ENCODE data around the gene SMCHD1. TPM values are rescaled to one million over a fixed set of nuclear protein-coding genes. Genes with fewer than 3 reads are reported as not detected.

SMCHD1 gene
- total RNA-seq, result 26.2 and 32.3 TPM in 2 replicates

DNA sequence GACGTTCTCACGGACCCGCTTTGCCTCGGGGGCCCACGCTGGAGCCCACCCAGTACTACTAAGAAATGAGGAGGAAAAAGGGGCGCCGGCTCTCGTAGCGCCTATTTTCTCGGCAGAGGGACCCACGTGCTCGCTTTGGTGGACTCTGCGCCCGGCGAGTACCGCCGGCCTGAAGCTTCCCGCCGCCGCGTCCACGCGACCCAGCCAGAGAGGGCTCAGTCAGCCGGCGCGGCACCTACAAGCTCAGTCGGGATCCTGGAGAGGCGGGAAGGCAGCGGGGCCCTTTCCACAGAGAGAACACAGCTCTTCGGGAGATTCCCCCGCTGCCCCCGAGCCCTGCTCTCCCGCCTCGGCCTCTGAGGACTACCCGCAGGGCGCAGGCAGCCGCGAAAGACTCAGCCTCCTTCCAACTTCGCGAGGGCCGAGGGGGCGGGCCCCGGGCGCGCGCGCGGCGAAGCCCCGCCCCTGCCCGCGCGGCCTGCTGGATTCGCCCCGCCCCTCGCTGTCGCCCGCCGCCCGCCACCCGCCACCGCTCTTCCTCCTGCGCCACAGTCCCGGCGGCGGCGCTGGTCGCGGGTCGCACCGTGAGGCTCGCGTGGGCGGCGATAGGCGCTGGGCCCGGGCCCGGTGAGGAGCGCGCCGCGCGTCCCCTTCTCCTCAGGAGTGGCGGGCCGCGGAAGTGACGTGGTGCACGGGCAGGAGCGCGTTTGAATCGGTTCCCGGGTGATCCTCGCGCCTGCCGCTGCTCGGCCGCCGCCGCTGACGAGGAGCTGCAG, at the start of gene SMCHD1:
Gene SMCHD1, plus strand, starts transcription at position 549 of the 776 bp plus-strand sequence. CDS start 350 bp downstream, outside the sequence.

GRCh38 chr18:2846636-2847316, 191.2 kb downstream of the SMCHD1 start, which contains the start of gene EMILIN2:
EMILIN2 (plus strand) TSS chr18:2847006; CDS start chr18:2847189, 183 bp downstream.

Other genes starting within 250 kb of the SMCHD1 start
- gene METTL4, start 84.2 kb upstream of the SMCHD1 start, total RNA-seq, result 6.3 and 11.5 TPM in 2 replicates
- 16.4 and 21.1 TPM in 2 replicates for gene NDC80, start 84.2 kb upstream of the SMCHD1 start, total RNA-seq
- gene EMILIN2, start 191.3 kb downstream of the SMCHD1 start, total RNA-seq, result 24.8 and 43.8 TPM in 2 replicates

All from myometrial cell (primary cell).